GM12878 (cell line): ENCODE data around the gene PIPOX. TPM values are rescaled to one million over a fixed set of nuclear protein-coding genes. Genes with fewer than 3 reads are reported as not detected.

Experiments
- ATAC-seq: fragments of 200-7000 bp; cut with Tn5 transposase; 3 replicates; pipeline ENCODE4 v1.9.1; 2020; ENCODE audit warnings: mild to moderate bottlenecking, moderate library complexity
- BruUV-seq: library from RNA; stranded (reverse); fragments of 400-500 nt; replicated peaks from 2 replicates; lab custom pipeline; 2021; lab: Mats Ljungman, UMichigan
- CTCF ChIA-PET: fragments of 300-600 bp; sonication (Branson Sonifier 250); formaldehyde crosslinking; extraction: SDS; loops from one replicate; lab custom pipeline; 2021; ENCODE audit warnings: inconsistent platforms; lab: Yijun Ruan, JAX
- POLR2A ChIA-PET: fragments of 350-600 bp; formaldehyde crosslinking; extraction: SDS; loops from one replicate; lab custom pipeline; 2021; ENCODE audit warnings: inconsistent platforms; lab: Charles Lee
- RAD21 ChIA-PET: fragments of 300-600 bp; sonication (Branson Sonifier 250); formaldehyde crosslinking; loops from one replicate; lab custom pipeline; 2023; ENCODE audit warnings: antibody characterized with exemption; ENCODE audit not compliant: unreplicated experiment; lab: Charles Lee
- SMC1A ChIA-PET: fragments of 300-600 bp; sonication (Branson Sonifier 250); formaldehyde crosslinking; loops from one replicate; lab custom pipeline; 2023; ENCODE audit not compliant: unreplicated experiment, uncharacterized antibody; lab: Charles Lee
- DNase-seq: peaks from one replicate; pipeline ENCODE4 v3.0.0-alpha.2; 2011; ENCODE audit warnings: low read depth, low spot score
- FAIRE-seq: peaks from 3 replicates; lab custom pipeline; 2011; peaks lifted over from hg19 to GRCh38; lab: Jason Lieb, UNC
- H2AFZ ChIP-seq: 2 replicates; pipeline ENCODE4 v1.6.0; 2011; ENCODE audit warnings: low read depth, low read length, control low read depth; ENCODE audit not compliant: control insufficient read depth
- H3K27ac ChIP-seq: 2 replicates; pipeline ENCODE4 v1.5.1; 2011; ENCODE audit warnings: control low read depth; ENCODE audit not compliant: control insufficient read depth, insufficient read depth
- H3K27me3 ChIP-seq, 2 experiments: replicated peaks in 1 of 2; 2 replicates each; pipeline versions ENCODE4 v1.6.0 to v1.6.1; 2011; ENCODE audit warnings: low read length in 1 of 2; ENCODE audit not compliant: control insufficient read depth in 2 of 2, insufficient read depth in 2 of 2
- H3K36me3 ChIP-seq, 2 experiments: 2 replicates each; pipeline ENCODE4 v1.5.1; 2011; ENCODE audit warnings: low read length in 1 of 2; ENCODE audit not compliant: control insufficient read depth in 2 of 2, insufficient read depth in 2 of 2
- H3K4me1 ChIP-seq: 2 replicates; pipeline ENCODE4 v1.6.1; 2011; ENCODE audit warnings: mild to moderate bottlenecking, low read length, moderate library complexity, mixed read lengths; ENCODE audit not compliant: control insufficient read depth, insufficient read depth
- H3K4me2 ChIP-seq: 2 replicates; pipeline ENCODE4 v1.6.0; 2011; ENCODE audit warnings: control low read depth; ENCODE audit not compliant: control insufficient read depth, insufficient read depth
- H3K4me3 ChIP-seq: fragments of 200-600 bp; sonication (generic); 2 replicates; pipeline ENCODE4 v1.5.1; 2016
- H3K79me2 ChIP-seq: 2 replicates; pipeline ENCODE4 v1.6.0; 2011; ENCODE audit warnings: low read length; ENCODE audit not compliant: control insufficient read depth, insufficient read depth
- H3K9ac ChIP-seq: 2 replicates; pipeline ENCODE4 v1.8.0; 2011; ENCODE audit warnings: low read length, control low read depth, mixed read lengths; ENCODE audit not compliant: control insufficient read depth, insufficient read depth
- H3K9me3 ChIP-seq: replicated peaks from 3 replicates; pipeline ENCODE4 v1.5.1; 2011; ENCODE audit warnings: mild to moderate bottlenecking, low read length; ENCODE audit not compliant: control insufficient read depth, insufficient read depth
- H4K20me1 ChIP-seq: 2 replicates; pipeline ENCODE4 v1.6.0; 2011; ENCODE audit not compliant: control insufficient read depth, insufficient read depth
- CREM ChIP-seq: IDR thresholded peaks from 2 replicates; pipeline ENCODE4 v1.6.1; 2014; ENCODE audit warnings: antibody characterized with exemption, low read depth
- HDAC2 ChIP-seq: fragments of 200-600 bp; sonication (generic); IDR thresholded peaks from 2 replicates; pipeline ENCODE4 v1.6.1; 2017
- PAX8 ChIP-seq: fragments of 450-650 bp; IDR thresholded peaks from 2 replicates; pipeline ENCODE4 v1.6.1; 2017; ENCODE audit warnings: mild to moderate bottlenecking, moderate library complexity
- POLR2A ChIP-seq: IDR thresholded peaks from 2 replicates; pipeline ENCODE4 v1.6.1; 2011; ENCODE audit warnings: low read depth, mild to moderate bottlenecking, low read length
- POLR2AphosphoS5 ChIP-seq: IDR thresholded peaks from 2 replicates; pipeline ENCODE4 v1.6.1; 2011; ENCODE audit warnings: mild to moderate bottlenecking, low read length, inconsistent platforms
- SIN3A ChIP-seq: IDR thresholded peaks from 2 replicates; pipeline ENCODE4 v1.6.1; 2012; ENCODE audit warnings: low read depth, low read length, improper control_type of control experiment
- TBL1XR1 ChIP-seq: IDR thresholded peaks from 2 replicates; pipeline ENCODE4 v1.6.1; 2012; ENCODE audit warnings: low read depth, low read length, improper control_type of control experiment
- TCF3 ChIP-seq: IDR thresholded peaks from 2 replicates; pipeline ENCODE4 v1.6.1; 2012; ENCODE audit warnings: low read depth, mild to moderate bottlenecking, low read length, borderline replicate concordance; ENCODE audit not compliant: insufficient read depth
- YBX1 ChIP-seq: fragments of 450-650 bp; IDR thresholded peaks from 2 replicates; pipeline ENCODE4 v1.6.1; 2016; ENCODE audit warnings: antibody characterized with exemption
- ZNF274 ChIP-seq: IDR thresholded peaks from one replicate; pipeline ENCODE4 v1.8.0; 2011; ENCODE audit not compliant: insufficient read length, insufficient read depth
- WGBS: methylation state at CpG from one replicate; pipeline ENCODE4 v1.1.6; 2016; ENCODE audit warnings: low lambda C conversion rate; ENCODE audit not compliant: insufficient replicate concordance, insufficient coverage; ENCODE audit errors: missing lambda C conversion rate; 5-methylcytosine and 5-hydroxymethylcytosine counted together
- in situ Hi-C: fragments of 300-500 bp; cut with MboI; formaldehyde crosslinking; loops from 9 replicates; pipeline ENCODE4 v1.14.3; 2018; ENCODE audit warnings: mixed read lengths
- intact Hi-C: fragments of 100-400 bp; cut with micrococcal nuclease; formaldehyde crosslinking; loops from one replicate; pipeline ENCODE4 v1.14.2; 2022; ENCODE audit not compliant: unreplicated experiment
- polyA plus RNA-seq, 11 experiments: library from polyadenylated mRNA; depleted of rRNA in 4 of 11; unstranded in 6 of 11; stranded (reverse) in 5 of 11; fragments of >200 nt; fragmentation: Nextera tagmentation in 4 of 11; fragmentation: Illumina TruSeq in 1 of 11; extraction: Ambion mirVana in 4 of 11; extraction: Trizol in 1 of 11; gene quantifications; 1 replicate in 1 of 11; 2 replicates in 10 of 11; pipeline versions ENCODE4 v1.2.1 to v1.2.3, GENCODE V29; 2011 to 2016; ENCODE audit warnings: inconsistent platforms in 2 of 11, missing spikeins in 2 of 11, low read depth in 1 of 11
- total RNA-seq, 4 experiments: library from RNA; depleted of rRNA in 3 of 4; stranded (reverse); fragments of >200 nt in 3 of 4; fragmentation: Illumina TruSeq in 1 of 4; extraction: Trizol in 1 of 4; gene quantifications; 2 replicates each; pipeline versions ENCODE4 v1.2.1 to v1.2.3, GENCODE V29; 2013 to 2021
- TF ChIP-seq, protein P1 (sequence below): IDR thresholded peaks from 2 replicates; pipeline ENCODE4 v1.6.1; 2011; ENCODE audit warnings: mild to moderate bottlenecking, low read depth, low read length, moderate library complexity; ENCODE audit not compliant: insufficient replicate concordance
- TF ChIP-seq, protein P2 (sequence below): fragments of 450-650 bp; IDR thresholded peaks from 2 replicates; pipeline ENCODE4 v1.6.1; 2017; ENCODE audit warnings: mild to moderate bottlenecking, moderate library complexity
- TF ChIP-seq, protein P3 (sequence below): fragments of 450-650 bp; IDR thresholded peaks from 2 replicates; pipeline ENCODE4 v1.6.1; 2017; ENCODE audit warnings: antibody characterized with exemption, mild to moderate bottlenecking, moderate library complexity

PIPOX gene
- total and polyA plus RNA-seq, 10 of the 15 experiments (the other 5 are each of a cell fraction or from before 2014, with no cell fraction given) = 0.22 to 1.4 (median 0.56) TPM; not detected in 1

DNA sequence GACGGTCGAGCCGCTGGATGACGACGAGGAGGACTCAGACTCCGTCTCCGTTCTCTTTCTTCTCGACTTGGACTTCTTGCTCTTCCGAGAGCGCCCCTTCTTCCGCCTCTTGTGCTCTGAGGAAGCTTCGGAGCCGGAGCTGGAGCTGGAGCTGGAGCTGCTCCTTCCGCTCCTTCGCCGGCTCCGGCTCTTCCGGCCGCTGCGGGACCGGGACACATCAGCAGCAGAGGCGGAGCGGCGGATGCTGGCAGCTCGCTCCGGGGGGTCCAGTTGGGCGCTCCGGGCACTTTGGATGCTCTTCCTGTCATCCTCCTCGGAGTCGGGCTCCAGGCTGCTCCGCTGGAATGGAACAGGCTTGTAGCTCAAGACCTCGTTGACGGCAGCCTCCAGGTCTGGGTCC is 36.9 kb downstream of the PIPOX start:
- intact Hi-C loops = no loop called here
- SMC1A ChIA-PET = interaction anchor here (1.2 kb wide), 1 partner anchor 20 kb away, joined by 3 read pairs; no protein-coding TSS in a partner anchor
- no TSS peak for BruUV-seq
- RAD21 ChIA-PET = no interaction called here
- H3K27me3 ChIP-seq = no peaks in the 10 kb centered on the region
- H2AFZ ChIP-seq = no peak overlapping the region
- no peak for TF ChIP-seq POLR2A
- TF ChIP-seq TCF3 = no peak
- no peak for TF ChIP-seq TBL1XR1
- no peak for TF ChIP-seq CREM
- TF ChIP-seq, protein P1, sequence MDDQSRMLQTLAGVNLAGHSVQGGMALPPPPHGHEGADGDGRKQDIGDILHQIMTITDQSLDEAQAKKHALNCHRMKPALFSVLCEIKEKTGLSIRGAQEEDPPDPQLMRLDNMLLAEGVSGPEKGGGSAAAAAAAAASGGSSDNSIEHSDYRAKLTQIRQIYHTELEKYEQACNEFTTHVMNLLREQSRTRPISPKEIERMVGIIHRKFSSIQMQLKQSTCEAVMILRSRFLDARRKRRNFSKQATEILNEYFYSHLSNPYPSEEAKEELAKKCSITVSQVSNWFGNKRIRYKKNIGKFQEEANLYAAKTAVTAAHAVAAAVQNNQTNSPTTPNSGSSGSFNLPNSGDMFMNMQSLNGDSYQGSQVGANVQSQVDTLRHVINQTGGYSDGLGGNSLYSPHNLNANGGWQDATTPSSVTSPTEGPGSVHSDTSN = no peak
- TF ChIP-seq SIN3A = no peak
- TF ChIP-seq, protein P2, sequence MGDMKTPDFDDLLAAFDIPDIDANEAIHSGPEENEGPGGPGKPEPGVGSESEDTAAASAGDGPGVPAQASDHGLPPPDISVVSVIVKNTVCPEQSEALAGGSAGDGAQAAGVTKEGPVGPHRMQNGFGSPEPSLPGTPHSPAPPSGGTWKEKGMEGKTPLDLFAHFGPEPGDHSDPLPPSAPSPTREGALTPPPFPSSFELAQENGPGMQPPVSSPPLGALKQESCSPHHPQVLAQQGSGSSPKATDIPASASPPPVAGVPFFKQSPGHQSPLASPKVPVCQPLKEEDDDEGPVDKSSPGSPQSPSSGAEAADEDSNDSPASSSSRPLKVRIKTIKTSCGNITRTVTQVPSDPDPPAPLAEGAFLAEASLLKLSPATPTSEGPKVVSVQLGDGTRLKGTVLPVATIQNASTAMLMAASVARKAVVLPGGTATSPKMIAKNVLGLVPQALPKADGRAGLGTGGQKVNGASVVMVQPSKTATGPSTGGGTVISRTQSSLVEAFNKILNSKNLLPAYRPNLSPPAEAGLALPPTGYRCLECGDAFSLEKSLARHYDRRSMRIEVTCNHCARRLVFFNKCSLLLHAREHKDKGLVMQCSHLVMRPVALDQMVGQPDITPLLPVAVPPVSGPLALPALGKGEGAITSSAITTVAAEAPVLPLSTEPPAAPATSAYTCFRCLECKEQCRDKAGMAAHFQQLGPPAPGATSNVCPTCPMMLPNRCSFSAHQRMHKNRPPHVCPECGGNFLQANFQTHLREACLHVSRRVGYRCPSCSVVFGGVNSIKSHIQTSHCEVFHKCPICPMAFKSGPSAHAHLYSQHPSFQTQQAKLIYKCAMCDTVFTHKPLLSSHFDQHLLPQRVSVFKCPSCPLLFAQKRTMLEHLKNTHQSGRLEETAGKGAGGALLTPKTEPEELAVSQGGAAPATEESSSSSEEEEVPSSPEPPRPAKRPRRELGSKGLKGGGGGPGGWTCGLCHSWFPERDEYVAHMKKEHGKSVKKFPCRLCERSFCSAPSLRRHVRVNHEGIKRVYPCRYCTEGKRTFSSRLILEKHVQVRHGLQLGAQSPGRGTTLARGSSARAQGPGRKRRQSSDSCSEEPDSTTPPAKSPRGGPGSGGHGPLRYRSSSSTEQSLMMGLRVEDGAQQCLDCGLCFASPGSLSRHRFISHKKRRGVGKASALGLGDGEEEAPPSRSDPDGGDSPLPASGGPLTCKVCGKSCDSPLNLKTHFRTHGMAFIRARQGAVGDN = no peak
- no peak for TF ChIP-seq YBX1
- no peak for TF ChIP-seq HDAC2
- TF ChIP-seq, protein P3, sequence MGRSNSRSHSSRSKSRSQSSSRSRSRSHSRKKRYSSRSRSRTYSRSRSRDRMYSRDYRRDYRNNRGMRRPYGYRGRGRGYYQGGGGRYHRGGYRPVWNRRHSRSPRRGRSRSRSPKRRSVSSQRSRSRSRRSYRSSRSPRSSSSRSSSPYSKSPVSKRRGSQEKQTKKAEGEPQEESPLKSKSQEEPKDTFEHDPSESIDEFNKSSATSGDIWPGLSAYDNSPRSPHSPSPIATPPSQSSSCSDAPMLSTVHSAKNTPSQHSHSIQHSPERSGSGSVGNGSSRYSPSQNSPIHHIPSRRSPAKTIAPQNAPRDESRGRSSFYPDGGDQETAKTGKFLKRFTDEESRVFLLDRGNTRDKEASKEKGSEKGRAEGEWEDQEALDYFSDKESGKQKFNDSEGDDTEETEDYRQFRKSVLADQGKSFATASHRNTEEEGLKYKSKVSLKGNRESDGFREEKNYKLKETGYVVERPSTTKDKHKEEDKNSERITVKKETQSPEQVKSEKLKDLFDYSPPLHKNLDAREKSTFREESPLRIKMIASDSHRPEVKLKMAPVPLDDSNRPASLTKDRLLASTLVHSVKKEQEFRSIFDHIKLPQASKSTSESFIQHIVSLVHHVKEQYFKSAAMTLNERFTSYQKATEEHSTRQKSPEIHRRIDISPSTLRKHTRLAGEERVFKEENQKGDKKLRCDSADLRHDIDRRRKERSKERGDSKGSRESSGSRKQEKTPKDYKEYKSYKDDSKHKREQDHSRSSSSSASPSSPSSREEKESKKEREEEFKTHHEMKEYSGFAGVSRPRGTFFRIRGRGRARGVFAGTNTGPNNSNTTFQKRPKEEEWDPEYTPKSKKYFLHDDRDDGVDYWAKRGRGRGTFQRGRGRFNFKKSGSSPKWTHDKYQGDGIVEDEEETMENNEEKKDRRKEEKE = no peak
- TF ChIP-seq ZNF274 = no peak
- TF ChIP-seq PAX8 = no peak
- TF ChIP-seq POLR2AphosphoS5 = no peak
- H3K27ac ChIP-seq = no peak overlapping the region
- H3K9me3 ChIP-seq = no peaks in the 10 kb centered on the region
- no peaks in the 10 kb centered on the region for H3K4me1 ChIP-seq
- H3K36me3 ChIP-seq = peaks cover 3 to 5% of the 10 kb centered on the region in 2 experiments
- CTCF ChIA-PET = no interaction called here
- no peak overlapping the region for H3K9ac ChIP-seq
- H3K4me2 ChIP-seq = no peak overlapping the region
- in situ Hi-C loops = no loop called here
- no peak for ATAC-seq
- no peaks in the 10 kb centered on the region for H3K79me2 ChIP-seq
- H4K20me1 ChIP-seq = no peaks in the 10 kb centered on the region
- no peak for DNase-seq
- WGBS = 97% methylated on average over 28 of the region's 33 CpGs
- FAIRE-seq = no peak
- H3K4me3 ChIP-seq = no peak overlapping the region
- POLR2A ChIA-PET = no interaction called here
